HepG2 (cell line): ENCODE data around the gene ACTR6. TPM values are rescaled to one million over a fixed set of nuclear protein-coding genes. Genes with fewer than 3 reads are reported as not detected.

Experiments used
- CBFB ChIP-seq: sonication (generic); formaldehyde crosslinking; IDR thresholded peaks from 2 replicates; pipeline ENCODE4 v1.4.0; 2020; ENCODE audit warnings: missing genetic modification reagents
- CC2D1A ChIP-seq: sonication (generic); formaldehyde crosslinking; IDR thresholded peaks from 2 replicates; pipeline ENCODE4 v1.8.1; 2023; ENCODE audit warnings: mild to moderate bottlenecking, missing genetic modification reagents
- CEBPB ChIP-seq: IDR thresholded peaks from 2 replicates; pipeline ENCODE4 v1.6.1; 2011; ENCODE audit warnings: low read depth, low read length, improper control_type of control experiment, borderline replicate concordance
- HOXA5 ChIP-seq: sonication (generic); formaldehyde crosslinking; IDR thresholded peaks from 2 replicates; pipeline ENCODE4 v1.4.0; 2020; ENCODE audit warnings: missing genetic modification reagents
- JUNB ChIP-seq: sonication (generic); formaldehyde crosslinking; IDR thresholded peaks from 2 replicates; pipeline ENCODE4 v1.8.0; 2022; ENCODE audit warnings: missing genetic modification reagents, mild to moderate bottlenecking, borderline replicate concordance
- KLF13 ChIP-seq: sonication (generic); formaldehyde crosslinking; IDR thresholded peaks from 2 replicates; pipeline ENCODE4 v1.4.0; 2020; ENCODE audit warnings: mild to moderate bottlenecking, missing genetic modification reagents
- KMT2A ChIP-seq: sonication (generic); formaldehyde crosslinking; IDR thresholded peaks from 2 replicates; pipeline ENCODE4 v1.4.0; 2020; ENCODE audit warnings: missing genetic modification reagents
- MLLT10 ChIP-seq: sonication (generic); formaldehyde crosslinking; IDR thresholded peaks from 2 replicates; pipeline ENCODE4 v1.4.0; 2020; ENCODE audit warnings: missing genetic modification reagents
- NFIC ChIP-seq: IDR thresholded peaks from 2 replicates; pipeline ENCODE4 v1.6.1; 2012; ENCODE audit warnings: mild to moderate bottlenecking, low read length, inconsistent platforms
- ZBTB42 ChIP-seq: sonication (generic); formaldehyde crosslinking; IDR thresholded peaks from 2 replicates; pipeline ENCODE4 v1.5.0; 2020; ENCODE audit warnings: mild to moderate bottlenecking, missing genetic modification reagents
- ZFX ChIP-seq: sonication (generic); formaldehyde crosslinking; IDR thresholded peaks from 2 replicates; pipeline ENCODE4 v1.4.0; 2020; ENCODE audit warnings: mild to moderate bottlenecking, low read depth, missing genetic modification reagents, moderate library complexity
- ZNF121 ChIP-seq: sonication (generic); formaldehyde crosslinking; IDR thresholded peaks from 2 replicates; pipeline ENCODE4 v1.5.0; 2020; ENCODE audit warnings: mild to moderate bottlenecking, missing genetic modification reagents
- ZNF234 ChIP-seq: sonication (generic); formaldehyde crosslinking; conservative IDR thresholded peaks from 2 replicates; pipeline ENCODE4 v1.5.1; 2020; ENCODE audit warnings: mild to moderate bottlenecking, missing genetic modification reagents
- ZNF329 ChIP-seq: sonication (generic); formaldehyde crosslinking; IDR thresholded peaks from 2 replicates; pipeline ENCODE4 v1.9.0; 2021; ENCODE audit warnings: low read depth, mild to moderate bottlenecking, missing genetic modification reagents
- ZNF484 ChIP-seq: sonication (generic); formaldehyde crosslinking; IDR thresholded peaks from 2 replicates; pipeline ENCODE4 v1.5.1; 2020; ENCODE audit warnings: mild to moderate bottlenecking, low read depth, missing genetic modification reagents, borderline replicate concordance
- polyA plus RNA-seq, 8 experiments: library from polyadenylated mRNA; depleted of rRNA in 3 of 8; stranded (reverse) in 7 of 8; unstranded in 1 of 8; fragments of >200 nt; fragmentation: Illumina TruSeq in 4 of 8; extraction: Trizol in 4 of 8; gene quantifications; 2 replicates each; pipeline versions ENCODE4 v1.2.1 to v1.2.3, GENCODE V29; 2011 to 2016; ENCODE audit warnings: low read depth in 4 of 8, missing spikeins in 1 of 8, mixed read lengths in 1 of 8; ENCODE audit not compliant: insufficient read depth in 1 of 8
- total RNA-seq, 5 experiments: library from RNA; depleted of rRNA; stranded (reverse); fragments of >200 nt; fragmentation: Illumina TruSeq; extraction: Trizol; gene quantifications; 2 replicates each; pipeline ENCODE4 v1.2.3, GENCODE V29; 2016; ENCODE audit warnings: low read depth in 1 of 5
- TF ChIP-seq, protein P1 (sequence below): sonication (generic); formaldehyde crosslinking; IDR thresholded peaks from 2 replicates; pipeline ENCODE4 v1.5.0; 2020; ENCODE audit warnings: mild to moderate bottlenecking, missing genetic modification reagents, borderline replicate concordance
- TF ChIP-seq, protein P2 (sequence below): sonication (generic); formaldehyde crosslinking; IDR thresholded peaks from 2 replicates; pipeline ENCODE4 v1.8.1; 2023; ENCODE audit warnings: mild to moderate bottlenecking, missing genetic modification reagents, borderline replicate concordance
- TF ChIP-seq, protein P3 (sequence below): IDR thresholded peaks from 2 replicates; pipeline ENCODE4 v1.6.1; 2016; ENCODE audit warnings: missing compliant biosample characterization, missing genetic modification reagents, borderline replicate concordance
- TF ChIP-seq, protein P4 (sequence below): sonication (generic); formaldehyde crosslinking; IDR thresholded peaks from 2 replicates; pipeline ENCODE4 v1.5.1; 2020; ENCODE audit warnings: missing genetic modification reagents, mild to moderate bottlenecking, borderline replicate concordance
- TF ChIP-seq, protein P5 (sequence below): sonication (generic); formaldehyde crosslinking; IDR thresholded peaks from 2 replicates; pipeline ENCODE4 v1.8.1; 2023; ENCODE audit warnings: mild to moderate bottlenecking, inconsistent platforms, moderate library complexity, missing genetic modification reagents, borderline replicate concordance

The ACTR6 gene
- total and polyA plus RNA-seq, 2 of the 13 experiments (the other 11 are each of a cell fraction or from before 2014, with no cell fraction given), result 12.9 to 22.4 TPM

DNA sequence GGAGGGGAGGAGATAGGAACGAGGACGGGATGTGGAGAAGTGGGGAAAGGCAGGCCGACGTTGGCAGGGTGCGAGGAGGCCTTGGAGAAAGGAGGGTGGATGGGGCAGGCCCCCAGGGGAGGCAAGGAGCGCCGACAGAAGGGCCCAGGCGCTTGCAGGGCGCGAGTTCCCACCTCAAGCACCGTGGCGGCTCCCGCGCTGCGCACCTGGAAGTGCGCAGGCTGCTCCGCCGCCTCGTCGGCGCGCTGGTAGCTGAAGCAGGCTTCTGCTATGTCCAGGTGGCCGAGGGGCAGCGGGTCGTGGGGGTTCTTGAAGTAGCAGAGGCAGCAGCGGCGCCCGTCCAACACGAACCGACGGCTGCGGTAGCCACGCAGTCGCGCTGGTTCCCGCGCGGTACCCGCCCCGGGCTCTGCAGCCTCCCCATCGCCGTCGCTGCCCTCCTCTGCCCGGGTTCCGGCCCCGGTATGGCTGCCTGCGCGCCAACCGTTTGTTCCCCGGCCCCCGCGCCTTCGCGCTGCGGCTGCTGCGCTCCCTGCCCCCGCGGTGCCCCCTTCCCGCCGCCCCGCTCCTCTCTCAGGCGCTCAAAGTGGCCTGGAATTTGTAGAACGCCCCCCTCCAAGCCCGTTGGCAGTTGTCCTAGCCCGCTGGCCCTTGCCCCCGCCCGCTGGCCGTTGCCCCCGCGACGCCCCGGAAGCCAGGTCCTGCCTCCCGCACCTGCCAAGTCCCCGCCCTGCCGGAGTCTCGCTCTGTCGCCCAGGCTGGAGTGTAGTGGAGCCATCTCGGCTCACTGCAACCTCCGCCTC lies 1.1 kb upstream of the ACTR6 start (continued):
- TF ChIP-seq, protein P1, sequence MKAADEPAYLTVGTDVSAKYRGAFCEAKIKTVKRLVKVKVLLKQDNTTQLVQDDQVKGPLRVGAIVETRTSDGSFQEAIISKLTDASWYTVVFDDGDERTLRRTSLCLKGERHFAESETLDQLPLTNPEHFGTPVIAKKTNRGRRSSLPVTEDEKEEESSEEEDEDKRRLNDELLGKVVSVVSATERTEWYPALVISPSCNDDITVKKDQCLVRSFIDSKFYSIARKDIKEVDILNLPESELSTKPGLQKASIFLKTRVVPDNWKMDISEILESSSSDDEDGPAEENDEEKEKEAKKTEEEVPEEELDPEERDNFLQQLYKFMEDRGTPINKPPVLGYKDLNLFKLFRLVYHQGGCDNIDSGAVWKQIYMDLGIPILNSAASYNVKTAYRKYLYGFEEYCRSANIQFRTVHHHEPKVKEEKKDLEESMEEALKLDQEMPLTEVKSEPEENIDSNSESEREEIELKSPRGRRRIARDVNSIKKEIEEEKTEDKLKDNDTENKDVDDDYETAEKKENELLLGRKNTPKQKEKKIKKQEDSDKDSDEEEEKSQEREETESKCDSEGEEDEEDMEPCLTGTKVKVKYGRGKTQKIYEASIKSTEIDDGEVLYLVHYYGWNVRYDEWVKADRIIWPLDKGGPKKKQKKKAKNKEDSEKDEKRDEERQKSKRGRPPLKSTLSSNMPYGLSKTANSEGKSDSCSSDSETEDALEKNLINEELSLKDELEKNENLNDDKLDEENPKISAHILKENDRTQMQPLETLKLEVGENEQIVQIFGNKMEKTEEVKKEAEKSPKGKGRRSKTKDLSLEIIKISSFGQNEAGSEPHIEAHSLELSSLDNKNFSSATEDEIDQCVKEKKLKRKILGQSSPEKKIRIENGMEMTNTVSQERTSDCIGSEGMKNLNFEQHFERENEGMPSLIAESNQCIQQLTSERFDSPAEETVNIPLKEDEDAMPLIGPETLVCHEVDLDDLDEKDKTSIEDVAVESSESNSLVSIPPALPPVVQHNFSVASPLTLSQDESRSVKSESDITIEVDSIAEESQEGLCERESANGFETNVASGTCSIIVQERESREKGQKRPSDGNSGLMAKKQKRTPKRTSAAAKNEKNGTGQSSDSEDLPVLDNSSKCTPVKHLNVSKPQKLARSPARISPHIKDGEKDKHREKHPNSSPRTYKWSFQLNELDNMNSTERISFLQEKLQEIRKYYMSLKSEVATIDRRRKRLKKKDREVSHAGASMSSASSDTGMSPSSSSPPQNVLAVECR, result peak; percentile 62
- TF ChIP-seq HOXA5 (CRISPR knock-in tag) (peak; percentile 39), ZNF484 (CRISPR knock-in tag) (no peak; the same call in 1 of the 2 replicates), CBFB (CRISPR knock-in tag) (0 out of 2 replicates have a peak, but pooled peaks have one; percentile 35), ZNF329 (CRISPR knock-in tag) (no peak), ZFX (CRISPR knock-in tag) (no peak; the same call in 1 of the 2 replicates), CEBPB (no peak), KMT2A (CRISPR knock-in tag) (peak; percentile 58), MLLT10 (CRISPR knock-in tag) (no peak), KLF13 (CRISPR knock-in tag) (no peak), ZBTB42 (no peak), CC2D1A (no peak), ZNF121 (CRISPR knock-in tag) (peak; percentile 94), NFIC (no peak), ZNF234 (CRISPR knock-in tag) (no peak), JUNB (CRISPR knock-in tag) (no peak)
- TF ChIP-seq, protein P2, sequence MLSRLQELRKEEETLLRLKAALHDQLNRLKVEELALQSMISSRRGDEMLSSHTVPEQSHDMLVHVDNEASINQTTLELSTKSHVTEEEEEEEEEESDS (CRISPR knock-in tag), result no peak
- TF ChIP-seq, protein P3, sequence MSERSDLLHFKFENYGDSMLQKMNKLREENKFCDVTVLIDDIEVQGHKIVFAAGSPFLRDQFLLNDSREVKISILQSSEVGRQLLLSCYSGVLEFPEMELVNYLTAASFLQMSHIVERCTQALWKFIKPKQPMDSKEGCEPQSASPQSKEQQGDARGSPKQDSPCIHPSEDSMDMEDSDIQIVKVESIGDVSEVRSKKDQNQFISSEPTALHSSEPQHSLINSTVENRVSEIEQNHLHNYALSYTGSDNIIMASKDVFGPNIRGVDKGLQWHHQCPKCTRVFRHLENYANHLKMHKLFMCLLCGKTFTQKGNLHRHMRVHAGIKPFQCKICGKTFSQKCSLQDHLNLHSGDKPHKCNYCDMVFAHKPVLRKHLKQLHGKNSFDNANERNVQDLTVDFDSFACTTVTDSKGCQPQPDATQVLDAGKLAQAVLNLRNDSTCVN (CRISPR knock-in tag), result no peak
- TF ChIP-seq, protein P4, sequence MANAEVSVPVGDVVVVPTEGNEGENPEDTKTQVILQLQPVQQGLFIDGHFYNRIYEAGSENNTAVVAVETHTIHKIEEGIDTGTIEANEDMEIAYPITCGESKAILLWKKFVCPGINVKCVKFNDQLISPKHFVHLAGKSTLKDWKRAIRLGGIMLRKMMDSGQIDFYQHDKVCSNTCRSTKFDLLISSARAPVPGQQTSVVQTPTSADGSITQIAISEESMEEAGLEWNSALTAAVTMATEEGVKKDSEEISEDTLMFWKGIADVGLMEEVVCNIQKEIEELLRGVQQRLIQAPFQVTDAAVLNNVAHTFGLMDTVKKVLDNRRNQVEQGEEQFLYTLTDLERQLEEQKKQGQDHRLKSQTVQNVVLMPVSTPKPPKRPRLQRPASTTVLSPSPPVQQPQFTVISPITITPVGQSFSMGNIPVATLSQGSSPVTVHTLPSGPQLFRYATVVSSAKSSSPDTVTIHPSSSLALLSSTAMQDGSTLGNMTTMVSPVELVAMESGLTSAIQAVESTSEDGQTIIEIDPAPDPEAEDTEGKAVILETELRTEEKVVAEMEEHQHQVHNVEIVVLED, result no peak
- TF ChIP-seq, protein P5, sequence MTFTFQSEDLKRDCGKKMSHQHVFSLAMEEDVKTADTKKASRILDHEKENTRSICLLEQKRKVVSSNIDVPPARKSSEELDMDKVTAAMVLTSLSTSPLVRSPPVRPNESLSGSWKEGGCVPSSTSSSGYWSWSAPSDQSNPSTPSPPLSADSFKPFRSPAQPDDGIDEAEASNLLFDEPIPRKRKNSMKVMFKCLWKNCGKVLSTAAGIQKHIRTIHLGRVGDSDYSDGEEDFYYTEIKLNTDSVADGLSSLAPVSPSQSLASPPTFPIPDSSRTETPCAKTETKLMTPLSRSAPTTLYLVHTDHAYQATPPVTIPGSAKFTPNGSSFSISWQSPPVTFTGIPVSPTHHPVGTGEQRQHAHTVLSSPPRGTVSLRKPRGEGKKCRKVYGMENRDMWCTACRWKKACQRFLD (CRISPR knock-in tag), result no peak
